H4 (cell line): Measurements from ENCODE around the gene ACSM3. TPM values are rescaled to one million over a fixed set of nuclear protein-coding genes. Genes with fewer than 3 reads are reported as not detected.

Experiments
- total RNA-seq: library from RNA; depleted of rRNA; stranded (reverse); fragments of >200 nt; shearing (Covaris generic); gene quantifications from 2 replicates; pipeline ENCODE4 v1.2.3, GENCODE V29; 2014; rRNA removed

Gene ACSM3
- total RNA-seq, 1 experiment from 2014 or later, result 3.5 TPM

Other genes starting within 250 kb of the ACSM3 start
- not detected in 2 replicates for gene ACSM2B, start 187.6 kb upstream of the ACSM3 start, total RNA-seq
- gene ACSM1, start 66.3 kb upstream of the ACSM3 start, total RNA-seq, result 0.56 TPM in 1 of 2 replicates, not detected in the other
- 33.2 and 44.0 TPM in 2 replicates for gene THUMPD1, start 22.2 kb upstream of the ACSM3 start, total RNA-seq
- gene ERI2, start 42.5 kb downstream of the ACSM3 start, total RNA-seq, result 11.7 and 21.9 TPM in 2 replicates
- 4.2 and 6.9 TPM in 2 replicates for gene REXO5, start 42.5 kb downstream of the ACSM3 start, total RNA-seq
- 8.3 and 9.3 TPM in 2 replicates for gene DCUN1D3, start 136.3 kb downstream of the ACSM3 start, total RNA-seq
- gene LYRM1, start 136.8 kb downstream of the ACSM3 start, total RNA-seq, result 35.9 and 55.8 TPM in 2 replicates